Activated CD4-positive, CD25-positive, alpha-beta regulatory T cell treated with anti-CD3 and anti-CD28 coated beads, Interleukin-2, amount 50 U/mL, for 16 hours (primary cell): ENCODE measurements around the gene ENGASE.

Experiments
- DNase-seq: peaks from one replicate; pipeline ENCODE4 v3.0.0-alpha.2; 2020; ENCODE audit warnings: low read depth, low spot score

The ENGASE gene

GRCh38 chr17:79115487-79115886 is 40.9 kb downstream of the ENGASE start:
- no peak for DNase-seq

GRCh38 chr17:79116575-79117368 is 42.1 kb downstream of the ENGASE start:
- no peak for DNase-seq

- no peak for DNase-seq
Observed at GRCh38 chr17:79117905-79118487, 43.4 kb downstream of the ENGASE start.

- DNase-seq, result no peak
Observed at GRCh38 chr17:79118924-79119323, 44.3 kb downstream of the ENGASE start.

- DNase-seq, result no peak
Observed at GRCh38 chr17:79120259-79120658, 45.6 kb downstream of the ENGASE start.

- DNase-seq, result no peak
Observed at GRCh38 chr17:79123988-79124387, 49.4 kb downstream of the ENGASE start.

GRCh38 chr17:79124513-79125209 is 50.0 kb downstream of the ENGASE start:
- no peak for DNase-seq

GRCh38 chr17:79125503-79125902 is 50.9 kb downstream of the ENGASE start:
- DNase-seq, result no peak

- DNase-seq, result no peak
Observed at GRCh38 chr17:79126139-79126538, 51.5 kb downstream of the ENGASE start.

- DNase-seq, result no peak
Observed at GRCh38 chr17:79127534-79128135, 53.0 kb downstream of the ENGASE start.

GRCh38 chr17:79129523-79129922 is 54.9 kb downstream of the ENGASE start:
- DNase-seq, result no peak

GRCh38 chr17:79130536-79131273 is 56.1 kb downstream of the ENGASE start:
- no peak for DNase-seq

GRCh38 chr17:79131274-79131635 is 56.6 kb downstream of the ENGASE start:
- DNase-seq, result no peak

GRCh38 chr17:79131701-79132100 is 57.1 kb downstream of the ENGASE start:
- no peak for DNase-seq

GRCh38 chr17:79132271-79133064 is 57.8 kb downstream of the ENGASE start:
- DNase-seq, result no peak

- no peak for DNase-seq
Observed at GRCh38 chr17:79133214-79133613, 58.6 kb downstream of the ENGASE start.

- no peak for DNase-seq
Observed at GRCh38 chr17:79133985-79134384, 59.4 kb downstream of the ENGASE start.

GRCh38 chr17:79135011-79135410 is 60.4 kb downstream of the ENGASE start:
- no peak for DNase-seq

- DNase-seq, result no peak
Observed at GRCh38 chr17:79135628-79136405, 61.2 kb downstream of the ENGASE start.
